Stomach smooth muscle (tissue), 2 donors: ENCODE results near the gene HS3ST4.

Source experiments
- H3K27ac ChIP-seq: one replicate; pipeline ENCODE4 v1.7.0; 2013; ENCODE audit warnings: mild to moderate bottlenecking, low read length, inconsistent platforms
- H3K27me3 ChIP-seq, 2 donors: one replicate each; pipeline ENCODE4 v1.7.0; 2013; ENCODE audit warnings: low read length in 2 of 2; ENCODE audit not compliant: insufficient read depth in 2 of 2, control insufficient read depth in 1 of 2
- H3K36me3 ChIP-seq, 2 donors: one replicate each; pipeline ENCODE4 v1.7.0; 2013; ENCODE audit warnings: low read length in 2 of 2; ENCODE audit not compliant: control insufficient read depth in 2 of 2, insufficient read depth in 2 of 2
- H3K4me1 ChIP-seq: one replicate; pipeline ENCODE4 v1.7.0; 2013; ENCODE audit warnings: low read length; ENCODE audit not compliant: control insufficient read depth, insufficient read depth
- H3K4me3 ChIP-seq, 2 donors: one replicate each; pipeline ENCODE4 v1.7.0; 2013; ENCODE audit warnings: low read length in 2 of 2
- H3K9ac ChIP-seq, 2 donors: one replicate each; pipeline ENCODE4 v1.7.0; 2013; ENCODE audit warnings: low read length in 2 of 2, mild to moderate bottlenecking in 1 of 2
- H3K9me3 ChIP-seq, 2 donors: one replicate each; pipeline ENCODE4 v1.7.0; 2013; ENCODE audit warnings: low read length in 2 of 2; ENCODE audit not compliant: control insufficient read depth in 2 of 2
- donor health status: healthy.
- donor health status: Pancreatic carcinoma.

Gene HS3ST4

GRCh38 chr16:25730396-25730795 lies 38.6 kb downstream of the HS3ST4 start:
- Histone ChIP-seq H3K9me3 (no peaks in the 10 kb centered on the region), H3K27me3 (no peaks in the 10 kb centered on the region), H3K27ac (no peak overlapping the region), H3K9ac (no peak overlapping the region), H3K36me3 (no peaks in the 10 kb centered on the region), H3K4me1 (no peaks in the 10 kb centered on the region), H3K4me3 (no peak overlapping the region)

- H3K9ac ChIP-seq: no peak overlapping the region
- H3K27me3 ChIP-seq: no peaks in the 10 kb centered on the region
- H3K27ac ChIP-seq: no peak overlapping the region
- no peaks in the 10 kb centered on the region for H3K4me1 ChIP-seq
- H3K36me3 ChIP-seq: no peaks in the 10 kb centered on the region
- no peak overlapping the region for H3K4me3 ChIP-seq
- no peaks in the 10 kb centered on the region for H3K9me3 ChIP-seq
Measured at GRCh38 chr16:25734430-25735385, 42.9 kb downstream of the HS3ST4 start.

GRCh38 chr16:25735645-25736044 lies 43.9 kb downstream of the HS3ST4 start:
- no peaks in the 10 kb centered on the region for H3K9me3 ChIP-seq
- no peak overlapping the region for H3K27ac ChIP-seq
- H3K27me3 ChIP-seq: no peaks in the 10 kb centered on the region
- H3K4me3 ChIP-seq: no peak overlapping the region
- H3K9ac ChIP-seq: no peak overlapping the region
- no peaks in the 10 kb centered on the region for H3K4me1 ChIP-seq
- H3K36me3 ChIP-seq: no peaks in the 10 kb centered on the region

- Histone ChIP-seq H3K36me3 (no peaks in the 10 kb centered on the region), H3K4me3 (no peak overlapping the region), H3K9ac (no peak overlapping the region), H3K27me3 (no peaks in the 10 kb centered on the region), H3K27ac (no peak overlapping the region), H3K9me3 (peaks cover 0 to 4% of the 10 kb centered on the region in 2 donors), H3K4me1 (no peaks in the 10 kb centered on the region)
Measured at GRCh38 chr16:25747160-25747758, 55.5 kb downstream of the HS3ST4 start.

GRCh38 chr16:25748092-25748654 lies 56.4 kb downstream of the HS3ST4 start:
- no peaks in the 10 kb centered on the region for H3K36me3 ChIP-seq
- H3K4me1 ChIP-seq: no peaks in the 10 kb centered on the region
- no peaks in the 10 kb centered on the region for H3K27me3 ChIP-seq
- H3K27ac ChIP-seq: no peak overlapping the region
- H3K4me3 ChIP-seq: no peak overlapping the region
- H3K9ac ChIP-seq: no peak overlapping the region
- H3K9me3 ChIP-seq: peaks cover 0 to 7% of the 10 kb centered on the region in 2 donors

GRCh38 chr16:25750488-25751216 lies 58.9 kb downstream of the HS3ST4 start:
- Histone ChIP-seq H3K9ac (no peak overlapping the region), H3K4me3 (no peak overlapping the region), H3K27me3 (no peaks in the 10 kb centered on the region), H3K27ac (no peak overlapping the region), H3K36me3 (no peaks in the 10 kb centered on the region), H3K9me3 (peaks cover 0 to 10% of the 10 kb centered on the region in 2 donors), H3K4me1 (no peaks in the 10 kb centered on the region)

GRCh38 chr16:25751230-25751835 lies 59.6 kb downstream of the HS3ST4 start:
- no peaks in the 10 kb centered on the region for H3K27me3 ChIP-seq
- no peak overlapping the region for H3K4me3 ChIP-seq
- peaks cover 0 to 10% of the 10 kb centered on the region in 2 donors for H3K9me3 ChIP-seq
- H3K9ac ChIP-seq: no peak overlapping the region
- no peaks in the 10 kb centered on the region for H3K36me3 ChIP-seq
- H3K4me1 ChIP-seq: no peaks in the 10 kb centered on the region
- H3K27ac ChIP-seq: no peak overlapping the region

GRCh38 chr16:25764466-25764865 lies 72.7 kb downstream of the HS3ST4 start:
- H3K27ac ChIP-seq: no peak overlapping the region
- H3K9me3 ChIP-seq: peaks cover 0 to 4% of the 10 kb centered on the region in 2 donors
- H3K4me3 ChIP-seq: no peak overlapping the region
- no peaks in the 10 kb centered on the region for H3K4me1 ChIP-seq
- H3K27me3 ChIP-seq: peaks cover 0 to 2% of the 10 kb centered on the region in 2 donors
- no peaks in the 10 kb centered on the region for H3K36me3 ChIP-seq
- H3K9ac ChIP-seq: no peak overlapping the region

GRCh38 chr16:25771216-25771615 lies 79.5 kb downstream of the HS3ST4 start:
- no peaks in the 10 kb centered on the region for H3K36me3 ChIP-seq
- H3K27ac ChIP-seq: no peak overlapping the region
- no peak overlapping the region for H3K4me3 ChIP-seq
- no peaks in the 10 kb centered on the region for H3K4me1 ChIP-seq
- H3K9me3 ChIP-seq: peaks cover 0 to 6% of the 10 kb centered on the region in 2 donors
- no peak overlapping the region for H3K9ac ChIP-seq
- no peaks in the 10 kb centered on the region for H3K27me3 ChIP-seq
